H1 (cell line): Measurements from ENCODE around the gene CCDC83.

Experiments used
- CTCF ChIP-seq, 3 experiments: IDR thresholded peaks; 1 replicate in 2 of 3; 2 replicates in 1 of 3; pipeline versions ENCODE4 v1.5.1 to v1.6.1; 2011; ENCODE audit warnings: low read length in 3 of 3, mild to moderate bottlenecking in 3 of 3, inconsistent platforms in 2 of 3, low read depth in 1 of 3, moderate library complexity in 1 of 3; ENCODE audit not compliant: insufficient read depth in 1 of 3; ENCODE audit errors: control extremely low read depth in 1 of 3
- EP300 ChIP-seq, 2 experiments: IDR thresholded peaks; 1 replicate in 1 of 2; 2 replicates in 1 of 2; pipeline ENCODE4 v1.6.1; 2011 to 2012; ENCODE audit warnings: low read depth in 2 of 2, low read length in 2 of 2, mild to moderate bottlenecking in 2 of 2, borderline replicate concordance in 1 of 2, inconsistent platforms in 1 of 2, moderate library complexity in 1 of 2
- ZNF274 ChIP-seq: IDR thresholded peaks from 2 replicates; pipeline ENCODE4 v1.7.0; 2012; ENCODE audit warnings: low read length, borderline replicate concordance; ENCODE audit errors: extremely low read depth

- TF ChIP-seq CTCF (IDR thresholded peaks at IDR 0.05; ENCODE audit: control extremely low read depth in 1 of 3, insufficient read depth in 1 of 3, low read depth in 1 of 3, low read length in 3 of 3) (no peak), EP300 (IDR thresholded peaks at IDR 0.05; ENCODE audit: borderline replicate concordance in 1 of 2, low read depth in 2 of 2, low read length in 2 of 2) (no peak), ZNF274 (no peak)
Measured at GRCh38 chr11:85930879-85931366, 75.7 kb downstream of the CCDC83 start.
